DND-41 (cell line): Measurements from ENCODE around the gene RDH5.
A peak's percentile ranks its signal among the peaks of the same experiment; 100 is the strongest.

Experiments used
- ATAC-seq: fragments of 200-7000 bp; cut with Tn5 transposase; 3 replicates; pipeline ENCODE4 v1.9.1; 2021; ENCODE audit warnings: low read depth; ENCODE audit not compliant: insufficient read depth
- DNase-seq: peaks from one replicate; pipeline ENCODE4 v3.0.0-alpha.2; 2020
- H2AFZ ChIP-seq: 2 replicates; pipeline ENCODE4 v1.6.0; 2012; ENCODE audit warnings: low read depth, low read length
- H3K27ac ChIP-seq: 2 replicates; pipeline ENCODE4 v1.5.1; 2012; ENCODE audit warnings: low read length, inconsistent platforms
- H3K27me3 ChIP-seq: fragments of 200-600 bp; sonication (generic); 2 replicates; pipeline ENCODE4 v1.6.0; 2012; ENCODE audit warnings: low read length, mild to moderate bottlenecking, inconsistent platforms; ENCODE audit not compliant: insufficient read depth, poor library complexity
- H3K36me3 ChIP-seq: 2 replicates; pipeline ENCODE4 v1.5.1; 2012; ENCODE audit warnings: low read length, inconsistent platforms; ENCODE audit not compliant: insufficient read depth
- H3K4me1 ChIP-seq: 2 replicates; pipeline ENCODE4 v1.5.1; 2012; ENCODE audit warnings: mild to moderate bottlenecking, low read length; ENCODE audit not compliant: insufficient read depth
- H3K4me2 ChIP-seq: 2 replicates; pipeline ENCODE4 v1.6.0; 2012; ENCODE audit warnings: mild to moderate bottlenecking, moderate library complexity, low read length, inconsistent platforms; ENCODE audit not compliant: insufficient read depth
- H3K4me3 ChIP-seq, 2 experiments: fragments of 200-600 bp in 1 of 2; shearing (Covaris generic) in 1 of 2; 2 replicates each; pipeline ENCODE4 v1.5.1; 2012 to 2016; ENCODE audit warnings: inconsistent platforms in 2 of 2, low read length in 2 of 2, mild to moderate bottlenecking in 2 of 2, low read depth in 1 of 2, moderate library complexity in 1 of 2
- H3K79me2 ChIP-seq: 2 replicates; pipeline ENCODE4 v1.6.0; 2012; ENCODE audit warnings: low read length, inconsistent platforms; ENCODE audit not compliant: insufficient read depth
- H3K9ac ChIP-seq: 2 replicates; pipeline ENCODE4 v1.6.0; 2012; ENCODE audit warnings: low read depth, mild to moderate bottlenecking, inconsistent platforms, low read length, moderate library complexity
- H3K9me3 ChIP-seq: 2 replicates; pipeline ENCODE4 v1.5.1; 2012; ENCODE audit warnings: low read length, moderate library complexity, mild to moderate bottlenecking, inconsistent platforms; ENCODE audit not compliant: insufficient read depth, severe bottlenecking
- H4K20me1 ChIP-seq: 2 replicates; pipeline ENCODE4 v1.6.0; 2012; ENCODE audit warnings: low read length; ENCODE audit not compliant: insufficient read depth
- CTCF ChIP-seq: IDR thresholded peaks from 2 replicates; pipeline ENCODE4 v1.5.1; 2012; ENCODE audit warnings: borderline replicate concordance, low read length, moderate library complexity, mild to moderate bottlenecking; ENCODE audit not compliant: poor library complexity, severe bottlenecking; ENCODE audit errors: extremely low read depth
- EZH2 ChIP-seq: IDR thresholded peaks from 3 replicates; pipeline ENCODE4 v1.6.1; 2012; ENCODE audit warnings: borderline replicate concordance, low read depth, mild to moderate bottlenecking, moderate library complexity, low read length, inconsistent platforms; ENCODE audit not compliant: severe bottlenecking

The RDH5 gene

DNA sequence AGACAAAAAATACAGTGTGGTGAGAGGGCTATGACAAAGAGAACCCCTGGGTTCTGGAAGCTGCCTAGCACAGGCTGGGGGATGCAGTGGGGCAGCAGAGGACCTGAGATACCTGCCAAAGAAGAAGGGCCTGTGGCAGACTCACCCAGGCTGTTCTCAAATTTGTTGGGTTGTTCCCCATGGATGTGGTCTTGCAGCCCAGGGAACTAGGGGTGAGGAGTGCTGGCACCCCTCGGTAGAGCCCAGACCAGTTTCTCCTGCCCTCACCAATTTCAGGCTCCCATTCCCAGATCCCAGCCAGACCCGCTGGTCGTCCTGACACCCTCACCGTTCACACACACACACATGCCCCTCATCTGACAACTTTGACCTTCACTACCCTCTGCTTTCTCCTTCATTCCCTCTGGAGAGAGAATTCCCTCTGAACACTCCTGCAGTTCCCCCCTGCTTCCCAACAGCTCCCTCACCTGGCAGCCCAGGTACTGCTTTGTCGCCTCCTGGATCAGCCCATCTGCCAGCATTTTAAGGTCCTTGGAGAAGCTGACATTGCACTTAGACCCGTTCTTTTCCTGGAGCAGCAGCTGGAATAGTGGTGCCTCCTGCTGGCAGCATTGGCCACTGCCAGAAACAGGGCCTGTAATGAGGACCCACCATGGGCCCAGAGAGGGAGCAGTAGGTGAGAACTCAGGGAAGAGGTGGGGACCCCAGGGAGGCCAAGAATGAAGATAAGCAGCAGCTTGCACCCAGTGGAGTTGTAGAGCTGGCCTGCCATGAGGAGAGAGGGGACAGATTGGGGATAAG lies 16.8 kb downstream of the RDH5 start:
- Histone ChIP-seq H3K27ac (peak overlapping the region; percentile 67), H3K4me3 (peak overlapping the region in 1 of 2 experiments; percentile 59; a peak in 2 of 4 replicates), H3K4me2 (peak overlapping the region; percentile 80), H3K27me3 (no peaks in the 10 kb centered on the region), H3K36me3 (no peaks in the 10 kb centered on the region), H3K9me3 (no peaks in the 10 kb centered on the region), H3K4me1 (peaks cover 24% of the 10 kb centered on the region), H4K20me1 (no peaks in the 10 kb centered on the region), H2AFZ (peak overlapping the region; percentile 87), H3K79me2 (no peaks in the 10 kb centered on the region), H3K9ac (peak overlapping the region; percentile 59)
- TF ChIP-seq CTCF (peak; percentile 91), EZH2 (no peak)
- peak; percentile 22; the same call in 1 of the 3 replicates for ATAC-seq
- DNase-seq: peak; percentile 70

DNA sequence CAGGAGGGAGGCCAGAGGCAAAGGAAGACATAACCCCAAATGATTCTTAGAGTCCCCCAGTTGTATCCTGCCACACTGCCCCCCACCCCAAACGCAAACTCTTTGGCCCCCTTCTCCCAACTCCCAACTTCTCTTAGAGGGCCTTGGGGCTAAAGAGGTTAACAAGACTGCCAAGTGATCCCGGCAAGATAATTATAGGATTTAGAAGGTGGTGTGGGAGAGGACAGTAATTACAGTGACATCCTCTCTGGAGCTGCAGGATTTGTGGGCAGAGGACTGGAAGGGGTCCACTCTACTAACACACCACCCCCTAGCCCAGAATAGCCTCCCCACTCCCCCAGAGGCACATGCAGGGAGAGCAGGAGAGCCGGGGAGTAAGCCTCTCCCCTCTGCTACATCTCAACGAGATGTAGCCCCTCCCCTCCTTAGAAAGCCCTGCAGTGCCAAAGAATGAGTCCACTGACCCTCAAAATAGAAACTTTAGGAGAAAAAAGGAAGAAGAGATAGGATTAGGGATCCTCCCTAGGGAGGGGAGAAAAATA lies 17.5 kb downstream of the RDH5 start:
- peak overlapping the region; percentile 67 for H3K27ac ChIP-seq

DNA sequence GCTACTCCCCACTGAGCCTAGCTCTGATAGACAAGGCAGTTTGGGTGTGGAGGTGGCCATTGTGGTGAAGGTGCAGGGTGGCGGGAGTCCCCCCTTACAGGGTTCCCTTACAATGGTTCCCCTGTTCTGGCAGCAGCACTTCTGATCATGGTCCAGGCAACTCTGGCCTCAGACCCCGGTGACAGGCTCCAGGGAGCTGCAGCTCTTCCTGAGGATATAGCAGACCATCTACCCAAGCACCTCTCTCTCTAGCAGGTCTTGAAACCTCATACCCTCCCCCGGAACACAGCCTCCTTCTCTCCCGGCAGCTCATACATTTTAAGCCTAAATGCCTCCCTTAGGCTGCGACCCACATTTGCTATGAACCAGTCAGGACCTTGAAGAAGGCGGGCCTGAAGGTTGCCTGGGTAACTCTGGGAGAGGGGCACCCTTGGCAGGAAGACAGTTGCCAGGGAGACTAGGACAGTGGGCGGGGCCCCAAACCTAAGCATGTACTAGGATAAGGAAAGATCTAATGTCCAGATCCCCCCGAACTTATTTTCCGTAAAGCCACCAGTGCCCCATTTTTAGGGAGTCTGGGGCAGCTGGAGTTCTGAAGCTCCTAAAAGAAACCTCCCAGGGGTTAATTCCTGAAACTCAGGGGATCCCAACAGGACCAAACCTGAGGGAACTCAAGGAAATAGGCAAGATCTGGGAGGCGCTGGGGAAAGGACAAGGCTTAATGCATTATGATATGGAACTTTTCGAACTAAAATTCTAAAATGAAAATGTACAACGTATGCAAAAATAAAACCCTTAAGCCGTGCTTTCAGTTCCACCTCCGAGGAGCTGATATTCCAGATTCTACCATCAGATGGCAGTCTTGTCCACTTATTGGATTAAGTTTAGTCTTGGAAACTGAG lies 18.2 kb downstream of the RDH5 start:
- H3K79me2 ChIP-seq: no peaks in the 10 kb centered on the region
- ATAC-seq: peak; percentile 89
- no peaks in the 10 kb centered on the region for H3K27me3 ChIP-seq

More for the DNA sequence above, 17.5 kb downstream of the RDH5 start:
- Histone ChIP-seq H3K9me3 (no peaks in the 10 kb centered on the region), H4K20me1 (no peaks in the 10 kb centered on the region), H2AFZ (peak overlapping the region; percentile 87), H3K9ac (peak overlapping the region; percentile 59), H3K79me2 (no peaks in the 10 kb centered on the region), H3K4me3 (peak overlapping the region; percentile 30 to 59), H3K4me1 (peaks cover 30% of the 10 kb centered on the region), H3K4me2 (peak overlapping the region; percentile 80), H3K27me3 (no peaks in the 10 kb centered on the region), H3K36me3 (no peaks in the 10 kb centered on the region)
- DNase-seq (no peak), ATAC-seq (peak; percentile 32; the same call in 2 of the 3 replicates)
- no peak for TF ChIP-seq EZH2
- no peak for TF ChIP-seq CTCF

More for the DNA sequence above, 18.2 kb downstream of the RDH5 start:
- peaks cover 32% of the 10 kb centered on the region for H3K4me1 ChIP-seq
- H2AFZ ChIP-seq: peak overlapping the region; percentile 87
- H3K4me3 ChIP-seq: peak overlapping the region; percentile 30 to 59
- TF ChIP-seq CTCF (peak; percentile 95), EZH2 (no peak)
- H3K27ac ChIP-seq: peak overlapping the region; percentile 67
- H3K4me2 ChIP-seq: peak overlapping the region; percentile 80
- H3K36me3 ChIP-seq: no peaks in the 10 kb centered on the region
- DNase-seq: peak; percentile 96
- H4K20me1 ChIP-seq: no peaks in the 10 kb centered on the region
- no peaks in the 10 kb centered on the region for H3K9me3 ChIP-seq
- H3K9ac ChIP-seq: peak overlapping the region; percentile 59
